HCT116 (cell line): ENCODE data around the gene PTPMT1. TPM values are rescaled to one million over a fixed set of nuclear protein-coding genes. Genes with fewer than 3 reads are reported as not detected.

Experiments
- ATAC-seq: fragments of 200-7000 bp; cut with Tn5 transposase; 2 replicates; pipeline ENCODE4 v1.9.1; 2020; ENCODE audit warnings: mild to moderate bottlenecking, moderate library complexity
- BruUV-seq: library from RNA; stranded (reverse); fragments of 400-500 nt; replicated peaks from 2 replicates; lab custom pipeline; 2021; lab: Mats Ljungman, UMichigan
- CTCF ChIA-PET: fragments of 300-600 bp; sonication (Branson Sonifier 250); formaldehyde crosslinking; loops from one replicate; lab custom pipeline; 2021; ENCODE audit warnings: antibody characterized with exemption; lab: Charles Lee
- POLR2A ChIA-PET: fragments of 300-600, 350-600 bp; sonication (Branson Sonifier 250); formaldehyde crosslinking; loops from one replicate; lab custom pipeline; 2021; ENCODE audit warnings: antibody characterized with exemption; lab: Charles Lee
- RAD21 ChIA-PET, 2 experiments: fragments of 300-600 bp; sonication (Branson Sonifier 250); formaldehyde crosslinking; loops; one replicate each; lab custom pipeline; 2023; ENCODE audit warnings: low total read pairs in 2 of 2; ENCODE audit not compliant: uncharacterized antibody in 2 of 2, unreplicated experiment in 2 of 2, low non-redundant PET in 1 of 2; lab: Charles Lee
- DNase-seq: peaks from one replicate; pipeline ENCODE4 v3.0.0-alpha.2; 2010; ENCODE audit warnings: low read depth, low spot score
- H2AFZ ChIP-seq: fragments of 200-600 bp; shearing (Covaris generic), sonication (generic); 2 replicates; pipeline ENCODE4 v1.6.1; 2017; ENCODE audit warnings: low read depth, mixed run types, mixed read lengths, antibody characterized with exemption, low read length; ENCODE audit not compliant: poor library complexity, severe bottlenecking
- H3K27ac ChIP-seq: 2 replicates; pipeline ENCODE4 v1.5.1; 2012; ENCODE audit warnings: low read depth, low read length
- H3K27me3 ChIP-seq: fragments of 200-600 bp; sonication (generic); 2 replicates; pipeline ENCODE4 v1.6.1; 2016; ENCODE audit warnings: mixed run types, low read length, mixed read lengths; ENCODE audit not compliant: insufficient read depth
- H3K36me3 ChIP-seq, 2 experiments: fragments of 200-500 bp in 1 of 2; fragments of 200-600 bp in 1 of 2; sonication (Bioruptor generic) in 1 of 2; sonication (generic) in 1 of 2; 2 replicates each; pipeline versions ENCODE4 v1.5.1 to v1.6.1; 2014 to 2016; ENCODE audit warnings: low read length in 2 of 2, inconsistent platforms in 1 of 2, mixed read lengths in 1 of 2, mixed run types in 1 of 2; ENCODE audit not compliant: insufficient read depth in 2 of 2, control insufficient read depth in 1 of 2
- H3K4me1 ChIP-seq, 2 experiments: fragments of 200-600 bp in 1 of 2; sonication (generic) in 1 of 2; 2 replicates each; pipeline versions ENCODE4 v1.5.1 to v1.6.1; 2012 to 2017; ENCODE audit warnings: low read length in 2 of 2, inconsistent platforms in 1 of 2, mild to moderate bottlenecking in 1 of 2, mixed read lengths in 1 of 2, mixed run types in 1 of 2, moderate library complexity in 1 of 2; ENCODE audit not compliant: insufficient read depth in 2 of 2, control insufficient read depth in 1 of 2
- H3K4me2 ChIP-seq: fragments of 200-600 bp; sonication (generic); 2 replicates; pipeline ENCODE4 v1.6.1; 2017; ENCODE audit warnings: mixed run types, low read length, mixed read lengths
- H3K4me3 ChIP-seq, 2 experiments: fragments of 200-600 bp in 1 of 2; sonication (generic) in 1 of 2; replicated peaks in 1 of 2; 2 replicates each; pipeline ENCODE4 v1.5.1; 2011 to 2016; ENCODE audit warnings: low read length in 2 of 2, control low read depth in 1 of 2, low read depth in 1 of 2, mild to moderate bottlenecking in 1 of 2, mixed read lengths in 1 of 2, mixed run types in 1 of 2
- H3K79me2 ChIP-seq: fragments of 200-600 bp; sonication (generic); 2 replicates; pipeline ENCODE4 v1.6.1; 2017; ENCODE audit warnings: mild to moderate bottlenecking, mixed run types, low read length, moderate library complexity, mixed read lengths; ENCODE audit not compliant: insufficient read depth
- H3K9ac ChIP-seq: fragments of 200-600 bp; sonication (generic); 2 replicates; pipeline ENCODE4 v1.6.1; 2016; ENCODE audit warnings: low read length, mixed read lengths
- H3K9me2 ChIP-seq: fragments of 200-600 bp; sonication (generic), shearing (Covaris generic); 2 replicates; pipeline ENCODE4 v1.6.1; 2017; ENCODE audit warnings: mixed run types, mild to moderate bottlenecking, moderate library complexity; ENCODE audit not compliant: insufficient read depth
- H3K9me3 ChIP-seq, 2 experiments: fragments of 200-500 bp in 1 of 2; fragments of 200-600 bp in 1 of 2; sonication (Bioruptor generic) in 1 of 2; sonication (generic) in 1 of 2; 2 replicates each; pipeline ENCODE4 v1.6.1; 2014 to 2017; ENCODE audit warnings: low read length in 2 of 2, mixed read lengths in 2 of 2, inconsistent platforms in 1 of 2, low read depth in 1 of 2, mild to moderate bottlenecking in 1 of 2, mixed run types in 1 of 2, moderate library complexity in 1 of 2; ENCODE audit not compliant: control insufficient read depth in 1 of 2, insufficient read depth in 1 of 2
- H4K20me1 ChIP-seq: fragments of 200-600 bp; sonication (generic), shearing (Covaris generic); 2 replicates; pipeline ENCODE4 v1.6.1; 2017; ENCODE audit warnings: mixed run types, mild to moderate bottlenecking, moderate library complexity; ENCODE audit not compliant: insufficient read depth
- CBX3 ChIP-seq: IDR thresholded peaks from 2 replicates; pipeline ENCODE4 v1.6.1; 2012; ENCODE audit warnings: low read depth
- CTCF ChIP-seq, 3 experiments: fragments of 200-600 bp in 1 of 3; sonication (generic) in 1 of 3; IDR thresholded peaks in 2 of 3; conservative IDR thresholded peaks in 1 of 3; 2 replicates each; pipeline ENCODE4 v1.5.1; 2012 to 2017; ENCODE audit warnings: low read depth in 2 of 3, low read length in 2 of 3, antibody characterized with exemption in 1 of 3, borderline replicate concordance in 1 of 3, control low read depth in 1 of 3, mild to moderate bottlenecking in 1 of 3, mixed read lengths in 1 of 3, mixed run types in 1 of 3, moderate library complexity in 1 of 3; ENCODE audit not compliant: insufficient read depth in 1 of 3
- EGR1 ChIP-seq: IDR thresholded peaks from 2 replicates; pipeline ENCODE4 v1.6.1; 2012; ENCODE audit warnings: low read depth
- ELF1 ChIP-seq: IDR thresholded peaks from 2 replicates; pipeline ENCODE4 v1.6.1; 2012; ENCODE audit warnings: low read depth, borderline replicate concordance
- EZH2phosphoT487 ChIP-seq: fragments of 200-600 bp; IDR thresholded peaks from 2 replicates; pipeline ENCODE4 v1.6.1; 2018; ENCODE audit warnings: antibody characterized with exemption, borderline replicate concordance
- FOSL1 ChIP-seq: IDR thresholded peaks from 2 replicates; pipeline ENCODE4 v1.6.1; 2012; ENCODE audit warnings: low read depth
- MAX ChIP-seq: IDR thresholded peaks from 2 replicates; pipeline ENCODE4 v1.6.1; 2012
- POLR2A ChIP-seq: IDR thresholded peaks from 2 replicates; pipeline ENCODE4 v1.7.0; 2011; ENCODE audit warnings: borderline replicate concordance; ENCODE audit not compliant: insufficient read depth, insufficient read length; ENCODE audit errors: extremely low read depth
- RAD21 ChIP-seq: IDR thresholded peaks from 2 replicates; pipeline ENCODE4 v1.6.1; 2012; ENCODE audit warnings: low read depth, mild to moderate bottlenecking
- REST ChIP-seq: IDR thresholded peaks from 2 replicates; pipeline ENCODE4 v1.6.1; 2012; ENCODE audit warnings: low read depth
- SIN3A ChIP-seq: IDR thresholded peaks from 2 replicates; pipeline ENCODE4 v1.6.1; 2012; ENCODE audit warnings: low read depth
- SP1 ChIP-seq: IDR thresholded peaks from 2 replicates; pipeline ENCODE4 v1.6.1; 2012; ENCODE audit warnings: low read depth
- SRF ChIP-seq: IDR thresholded peaks from 2 replicates; pipeline ENCODE4 v1.6.1; 2012; ENCODE audit warnings: low read depth
- TCF7L2 ChIP-seq: IDR thresholded peaks from 2 replicates; pipeline ENCODE4 v1.7.0; 2011; ENCODE audit warnings: borderline replicate concordance, inconsistent platforms; ENCODE audit not compliant: insufficient read depth, insufficient read length; ENCODE audit errors: extremely low read depth
- ZBTB33 ChIP-seq: IDR thresholded peaks from 2 replicates; pipeline ENCODE4 v1.6.1; 2011; ENCODE audit warnings: mild to moderate bottlenecking, low read length, moderate library complexity; ENCODE audit not compliant: insufficient replicate concordance; ENCODE audit errors: extremely low read depth
- ZFX ChIP-seq: fragments of 450-650 bp; IDR thresholded peaks from 2 replicates; pipeline ENCODE4 v1.6.1; 2017
- ZNF274 ChIP-seq: fragments of 200-500 bp; sonication (Bioruptor generic); IDR thresholded peaks from 2 replicates; pipeline ENCODE4 v1.6.1; 2014; ENCODE audit warnings: mild to moderate bottlenecking, low read depth, low read length, inconsistent platforms
- intact Hi-C: fragments of 100-400 bp; cut with micrococcal nuclease; formaldehyde crosslinking; loops from 2 replicates; pipeline ENCODE4 v1.10.0; 2022
- total RNA-seq: library from RNA; stranded (reverse); gene quantifications from one replicate; pipeline ENCODE4 v1.2.1, GENCODE V29; 2021; ENCODE audit not compliant: unreplicated experiment

Gene PTPMT1
- total RNA-seq, 1 experiment from 2014 or later, result 71.6 TPM

- H3K4me1 ChIP-seq, result peaks cover 13 to 25% of the 10 kb centered on the region in 2 experiments
- H3K36me3 ChIP-seq, result peaks cover 0 to 4% of the 10 kb centered on the region in 2 experiments; a peak in 1 of 4 replicates
- POLR2A ChIA-PET, result interaction anchor here (1.2 to 1.6 kb wide), 3 partner anchors 11 to 99 kb away, joined by 3 read pairs; no protein-coding TSS in a partner anchor
- no peaks in the 10 kb centered on the region for H3K9me3 ChIP-seq
- peak; percentile 63 for DNase-seq
- RAD21 ChIA-PET, result interaction anchor here in 1 of 2 experiments (0.7 kb wide), 1 partner anchor 24 kb away, joined by 3 read pairs; no protein-coding TSS in a partner anchor
- H3K9ac ChIP-seq, result peak within 1 kb of the TSS; percentile 92
- H3K79me2 ChIP-seq, result peaks cover 55% of the 10 kb centered on the region
- no TSS peak for BruUV-seq
- peak within 1 kb of the TSS; percentile 93 for H3K27ac ChIP-seq
- intact Hi-C loops, result loop anchor here (1.0 to 10.0 kb wide), 3 partner anchors 90 to 215 kb away; partner anchors contain the start of genes FNBP4, MTCH2 and PSMC3
- peaks cover 6% of the 10 kb centered on the region; the same call in 1 of the 2 replicates for H4K20me1 ChIP-seq
- CTCF ChIA-PET, result interaction anchor here (0.5 to 2.0 kb wide), 10 partner anchors 9 to 98 kb away, joined by 3 to 9 read pairs (median 3); partner anchors contain the start of gene PTPMT1
- ATAC-seq, result peak; percentile 96
- peak within 1 kb of the TSS; percentile 98 for H3K4me2 ChIP-seq
- peak within 1 kb of the TSS; percentile 97 for H2AFZ ChIP-seq
- peak within 1 kb of the TSS; percentile 94 to 97 for H3K4me3 ChIP-seq
- no peaks in the 10 kb centered on the region for H3K27me3 ChIP-seq
- no peaks in the 10 kb centered on the region for H3K9me2 ChIP-seq
- TF ChIP-seq ZBTB33 (peak; percentile 18), ZFX (peak; percentile 83), POLR2A (no peak), SIN3A (peak; percentile 93), SRF (peak; percentile 62; the same call in 1 of the 2 replicates), CTCF (IDR thresholded peaks at IDR 0.05 in 2 of 3, conservative IDR thresholded peaks at IDR 0.05 in 1 of 3; ENCODE audit: borderline replicate concordance in 1 of 3, insufficient read depth in 1 of 3, low read depth in 2 of 3, low read length in 2 of 3) (peak; percentile 26 to 78 (median 76); a peak in 5 of 6 replicates), MAX (peak; percentile 52; the same call in 1 of the 2 replicates), EZH2phosphoT487 (no peak), ZNF274 (no peak), SP1 (peak; percentile 40), FOSL1 (no peak), EGR1 (0 out of 2 replicates have a peak, but pooled peaks have one; percentile 27), TCF7L2 (no peak), ELF1 (peak; percentile 30; the same call in 1 of the 2 replicates), CBX3 (peak; percentile 50; the same call in 1 of the 2 replicates), RAD21 (no peak), REST (no peak)
These were observed 12.6 kb upstream of the PTPMT1 start, which contains the start of gene CELF1 for GRCh38 chr11:47552566-47553405. Gene CELF1, minus strand, starts transcription at chr11:47553132. Its CDS starts 53,609 bp downstream, at chr11:47499523.
